Liver (tissue), 2 donors: Measurements from ENCODE around the gene HS3ST4.

ENCODE experiments used
- FOXA1 ChIP-seq: IDR thresholded peaks from 2 replicates; pipeline ENCODE4 v1.6.1; 2016; ENCODE audit warnings: antibody characterized with exemption
- GABPA ChIP-seq, 2 donors: IDR thresholded peaks in 1 of 2; conservative IDR thresholded peaks in 1 of 2; 2 replicates each; pipeline ENCODE4 v1.6.1; 2016; ENCODE audit warnings: antibody characterized with exemption in 2 of 2, mild to moderate bottlenecking in 1 of 2, moderate library complexity in 1 of 2
- NR2F2 ChIP-seq: IDR thresholded peaks from 2 replicates; pipeline ENCODE4 v1.6.1; 2016; ENCODE audit warnings: antibody characterized with exemption
- donor health status: healthy.

GRCh38 chr16:25823891-25824290 is 132.1 kb downstream of the HS3ST4 start:
- TF ChIP-seq FOXA1 (no peak), GABPA (IDR thresholded peaks at IDR 0.05 in 1 of 2, conservative IDR thresholded peaks at IDR 0.05 in 1 of 2) (no peak), NR2F2 (no peak)
